HEK293 (cell line): ENCODE data around the gene TADA2B.

Source experiments
- GFI1B ChIP-seq: fragments of 450-650 bp; formaldehyde crosslinking; IDR thresholded peaks from 2 replicates; pipeline ENCODE4 v1.5.1; 2016; ENCODE audit warnings: missing biosample characterization, missing genetic modification characterization
- ZNF24 ChIP-seq: fragments of 450-650 bp; formaldehyde crosslinking; IDR thresholded peaks from 2 replicates; pipeline ENCODE4 v1.5.1; 2016; ENCODE audit warnings: missing biosample characterization, missing genetic modification characterization
- ZNF707 ChIP-seq: fragments of 450-650 bp; formaldehyde crosslinking; IDR thresholded peaks from 2 replicates; pipeline ENCODE4 v1.5.1; 2016; ENCODE audit warnings: missing biosample characterization, missing genetic modification characterization
- ZNF837 ChIP-seq: fragments of 450-650 bp; formaldehyde crosslinking; IDR thresholded peaks from 2 replicates; pipeline ENCODE4 v1.5.1; 2016; ENCODE audit warnings: missing biosample characterization, missing genetic modification characterization
- TF ChIP-seq, protein P1 (sequence below): fragments of 450-650 bp; formaldehyde crosslinking; IDR thresholded peaks from 2 replicates; pipeline ENCODE4 v1.5.1; 2016; ENCODE audit warnings: missing biosample characterization, missing genetic modification characterization

GRCh38 chr4:7045553-7045952 lies 2.4 kb downstream of the TADA2B start:
- TF ChIP-seq, protein P1, sequence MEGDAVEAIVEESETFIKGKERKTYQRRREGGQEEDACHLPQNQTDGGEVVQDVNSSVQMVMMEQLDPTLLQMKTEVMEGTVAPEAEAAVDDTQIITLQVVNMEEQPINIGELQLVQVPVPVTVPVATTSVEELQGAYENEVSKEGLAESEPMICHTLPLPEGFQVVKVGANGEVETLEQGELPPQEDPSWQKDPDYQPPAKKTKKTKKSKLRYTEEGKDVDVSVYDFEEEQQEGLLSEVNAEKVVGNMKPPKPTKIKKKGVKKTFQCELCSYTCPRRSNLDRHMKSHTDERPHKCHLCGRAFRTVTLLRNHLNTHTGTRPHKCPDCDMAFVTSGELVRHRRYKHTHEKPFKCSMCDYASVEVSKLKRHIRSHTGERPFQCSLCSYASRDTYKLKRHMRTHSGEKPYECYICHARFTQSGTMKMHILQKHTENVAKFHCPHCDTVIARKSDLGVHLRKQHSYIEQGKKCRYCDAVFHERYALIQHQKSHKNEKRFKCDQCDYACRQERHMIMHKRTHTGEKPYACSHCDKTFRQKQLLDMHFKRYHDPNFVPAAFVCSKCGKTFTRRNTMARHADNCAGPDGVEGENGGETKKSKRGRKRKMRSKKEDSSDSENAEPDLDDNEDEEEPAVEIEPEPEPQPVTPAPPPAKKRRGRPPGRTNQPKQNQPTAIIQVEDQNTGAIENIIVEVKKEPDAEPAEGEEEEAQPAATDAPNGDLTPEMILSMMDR (tag by site-specific recombination), result no peak
- TF ChIP-seq ZNF24 (tag by site-specific recombination), result no peak
- no peak for TF ChIP-seq ZNF837 (tag by site-specific recombination)
- no peak for TF ChIP-seq GFI1B (tag by site-specific recombination)
- no peak for TF ChIP-seq ZNF707 (tag by site-specific recombination)
